ENCODE results near the gene RRH. TPM values are rescaled to one million over a fixed set of nuclear protein-coding genes. Genes with fewer than 3 reads are reported as not detected.

Gene RRH
- total and polyA plus RNA-seq, 2 of the 4 experiments (the other 2 are of a cell fraction): 0.05 TPM; not detected in 1

DNA sequence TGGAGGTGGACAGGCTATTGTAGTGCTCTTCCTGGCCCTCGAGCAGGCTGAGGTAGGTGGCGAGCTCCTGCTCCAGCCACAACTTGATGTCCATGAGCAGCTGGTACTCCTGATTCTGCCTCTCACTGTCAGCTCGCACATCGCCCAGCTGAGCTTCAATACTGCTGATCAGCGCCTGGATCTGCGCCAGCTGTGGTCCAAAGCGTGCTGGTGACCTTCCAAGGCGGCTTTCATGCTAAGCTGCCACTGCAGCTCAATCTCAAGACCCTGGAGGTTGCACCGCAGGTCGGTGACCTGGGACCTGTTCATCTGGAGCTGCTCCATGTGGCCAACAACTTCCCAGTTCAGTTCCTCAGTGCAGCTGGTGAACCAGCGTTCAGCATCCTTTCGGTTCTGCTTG, 51.3 kb downstream of the RRH start:
- Histone ChIP-seq H2AK9ac (replicated peaks; ENCODE audit: low read depth, low read length, poor library complexity) (no peak overlapping the region), H4K8ac (ENCODE audit: low read depth in 2 of 2, low read length in 2 of 2) (no peak overlapping the region), H3K27me3 (ENCODE audit: control insufficient read depth, insufficient read depth, low read length) (no peaks in the 10 kb centered on the region), H3K23ac (ENCODE audit: low read depth, low read length) (no peak overlapping the region), H2BK20ac (ENCODE audit: low read depth, low read length) (no peak overlapping the region), H2AFZ (replicated peaks; ENCODE audit: low read length, poor library complexity) (no peak overlapping the region), H3K56ac (ENCODE audit: extremely low read depth, insufficient read depth, low read length) (no peak overlapping the region), H2AK5ac (ENCODE audit: low read depth, low read length) (no peak overlapping the region), H3K14ac (replicated peaks; ENCODE audit: low read depth, low read length) (no peak overlapping the region), H3K79me1 (ENCODE audit: low read depth in 1 of 2, low read length in 2 of 2) (no peaks in the 10 kb centered on the region), H3K36me3 (ENCODE audit: control insufficient read depth, insufficient read depth, low read length) (no peaks in the 10 kb centered on the region), H2BK120ac (ENCODE audit: low read depth, low read length) (no peak overlapping the region), H4K20me1 (ENCODE audit: insufficient read depth, low read length) (no peaks in the 10 kb centered on the region), H3K4me3 (ENCODE audit: insufficient read depth, low read depth, low read length) (no peak overlapping the region), H3K9me1 (ENCODE audit: insufficient read depth, low read length) (no peaks in the 10 kb centered on the region), H3K4ac (ENCODE audit: low read depth, low read length) (no peak overlapping the region), H4K91ac (ENCODE audit: insufficient read depth, low read depth, low read length) (no peak overlapping the region), H3K9ac (ENCODE audit: low read depth, low read length) (no peak overlapping the region), H3K4me2 (ENCODE audit: low read depth, low read length) (no peak overlapping the region), H2BK5ac (ENCODE audit: low read depth, low read length, poor library complexity, severe bottlenecking) (no peak overlapping the region), H3K9me3 (ENCODE audit: control insufficient read depth, insufficient read depth, low read length) (no peaks in the 10 kb centered on the region), H3K18ac (ENCODE audit: low read depth, low read length) (no peak overlapping the region), H2BK15ac (ENCODE audit: low read depth, low read length) (no peak overlapping the region), H4K5ac (ENCODE audit: low read depth, low read length) (no peak overlapping the region), H3K27ac (ENCODE audit: insufficient read depth, low read length) (no peak overlapping the region), H3K4me1 (ENCODE audit: control insufficient read depth, insufficient read depth, low read length) (no peaks in the 10 kb centered on the region)
- dilution Hi-C loops (cut with HindIII; ENCODE audit: low sequenced_read_pairs, unreplicated experiment) (no loop called here), intact Hi-C loops (cut with micrococcal nuclease) (no loop called here), in situ Hi-C loops (cut with MboI; ENCODE audit: low sequenced_read_pairs) (no loop called here)
- CTCF ChIA-PET: no interaction called here
- DNase-seq (no peak), ATAC-seq (ENCODE audit: low read depth) (no peak)
- no TSS peak for BruUV-seq (replicated peaks)
- POLR2A ChIA-PET (ENCODE audit: unreplicated experiment): no interaction called here
- WGBS, 2 experiments (ENCODE audit: extremely low coverage in 2 of 2, insufficient read length in 1 of 2): 66% methylated on average over 10 of the region's 12 CpGs; no CpG with 5 or more reads in 1 of the 2 experiments
- TF ChIP-seq, protein P1, sequence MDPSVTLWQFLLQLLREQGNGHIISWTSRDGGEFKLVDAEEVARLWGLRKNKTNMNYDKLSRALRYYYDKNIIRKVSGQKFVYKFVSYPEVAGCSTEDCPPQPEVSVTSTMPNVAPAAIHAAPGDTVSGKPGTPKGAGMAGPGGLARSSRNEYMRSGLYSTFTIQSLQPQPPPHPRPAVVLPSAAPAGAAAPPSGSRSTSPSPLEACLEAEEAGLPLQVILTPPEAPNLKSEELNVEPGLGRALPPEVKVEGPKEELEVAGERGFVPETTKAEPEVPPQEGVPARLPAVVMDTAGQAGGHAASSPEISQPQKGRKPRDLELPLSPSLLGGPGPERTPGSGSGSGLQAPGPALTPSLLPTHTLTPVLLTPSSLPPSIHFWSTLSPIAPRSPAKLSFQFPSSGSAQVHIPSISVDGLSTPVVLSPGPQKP (IDR thresholded peaks at IDR 0.05; ENCODE audit: borderline replicate concordance, low read depth, low read length): no peak
- no peak for TF ChIP-seq SMC3 (IDR thresholded peaks at IDR 0.05; ENCODE audit: low read depth, low read length)
- TF ChIP-seq RAD21 (IDR thresholded peaks at IDR 0.05; ENCODE audit: low read length): no peak
- TF ChIP-seq POLR2A (IDR thresholded peaks at IDR 0.05; ENCODE audit: low read depth, low read length): no peak
- no peak for TF ChIP-seq BHLHE40 (IDR thresholded peaks at IDR 0.05; ENCODE audit: low read depth, low read length)
- TF ChIP-seq MAFK (IDR thresholded peaks at IDR 0.05; ENCODE audit: low read depth, low read length): no peak
- TF ChIP-seq MXI1 (IDR thresholded peaks at IDR 0.05; ENCODE audit: borderline replicate concordance, low read depth, low read length): no peak
- no peak for TF ChIP-seq NFE2L2 (IDR thresholded peaks at IDR 0.05; ENCODE audit: low read depth, low read length)
- no peak for TF ChIP-seq MAZ (IDR thresholded peaks at IDR 0.05; ENCODE audit: borderline replicate concordance, low read depth, low read length)
- no peak for TF ChIP-seq CEBPB (IDR thresholded peaks at IDR 0.05; ENCODE audit: low read depth, low read length)
- no peak for TF ChIP-seq FOS (IDR thresholded peaks at IDR 0.05; ENCODE audit: low read depth, low read length)
